Thyroid gland (tissue), 4 donors: ENCODE measurements around the gene ATP2A3. TPM values are rescaled to one million over a fixed set of nuclear protein-coding genes. Genes with fewer than 3 reads are reported as not detected.

ENCODE experiments used
- DNase-seq, 2 donors: peaks; one replicate each; pipeline ENCODE4 v3.0.0-alpha.2; 2019
- H3K27ac ChIP-seq, 3 donors: fragments of 200-600 bp; sonication (generic); 1 replicate in 2 of 3; 2 replicates in 1 of 3; pipeline ENCODE4 v1.5.1; 2016 to 2019; ENCODE audit warnings: mild to moderate bottlenecking in 1 of 3, moderate library complexity in 1 of 3
- H3K27me3 ChIP-seq: fragments of 200-600 bp; sonication (generic); one replicate; pipeline ENCODE4 v1.5.1; 2019
- H3K36me3 ChIP-seq, 2 donors: fragments of 200-600 bp; sonication (generic); one replicate each; pipeline ENCODE4 v1.5.1; 2016 to 2019
- H3K4me1 ChIP-seq, 2 donors: fragments of 200-600 bp; sonication (generic); one replicate each; pipeline ENCODE4 v1.5.1; 2017 to 2019
- H3K4me3 ChIP-seq, 3 donors: fragments of 200-600 bp; sonication (generic); replicated peaks in 1 of 3; 1 replicate in 2 of 3; 2 replicates in 1 of 3; pipeline ENCODE4 v1.5.1; 2016; ENCODE audit warnings: mild to moderate bottlenecking in 1 of 3
- H3K9me3 ChIP-seq: fragments of 200-600 bp; sonication (generic); one replicate; pipeline ENCODE4 v1.5.1; 2017
- CTCF ChIP-seq, 6 experiments: fragments of 200-600 bp in 3 of 6; fragments of 450-650 bp in 3 of 6; sonication (generic) in 3 of 6; IDR thresholded peaks; one replicate each; pipeline ENCODE4 v1.5.1; 2016 to 2019; ENCODE audit warnings: antibody characterized with exemption in 6 of 6, mild to moderate bottlenecking in 2 of 6, inconsistent platforms in 1 of 6, moderate library complexity in 1 of 6
- POLR2A ChIP-seq, 2 donors: fragments of 450-650 bp; IDR thresholded peaks; one replicate each; pipeline ENCODE4 v1.6.1; 2017; ENCODE audit warnings: antibody characterized with exemption in 2 of 2, mild to moderate bottlenecking in 2 of 2, moderate library complexity in 1 of 2
- WGBS, 2 donors: methylation state at CpG; one replicate each; pipeline ENCODE4 v1.1.5; 2017; 5-methylcytosine and 5-hydroxymethylcytosine counted together
- intact Hi-C: fragments of 100-400 bp; cut with DNase I; formaldehyde crosslinking; loops from one replicate; pipeline ENCODE4 v1.15.1; 2023
- total RNA-seq, 4 donors: library from RNA; depleted of rRNA; stranded (reverse); fragments of >200 nt; gene quantifications; one replicate each; pipeline ENCODE4 v1.2.3, GENCODE V29; 2016

Gene ATP2A3
- total RNA-seq, 4 donors from 2014 or later: 6.9 to 18.6 (median 9.1) TPM

- Histone ChIP-seq H3K4me3 (no peak overlapping the region), H3K27ac (no peak overlapping the region), H3K36me3 (peaks cover 0 to 7% of the 10 kb centered on the region in 2 donors), H3K9me3 (no peaks in the 10 kb centered on the region), H3K4me1 (peaks cover 3 to 22% of the 10 kb centered on the region in 2 donors), H3K27me3 (no peaks in the 10 kb centered on the region)
- 44 to 58% methylated on average over 2 to 3 of the region's 4 CpGs for WGBS, 2 donors
- no peak for TF ChIP-seq CTCF (IDR thresholded peaks at IDR 0.05)
- no peak for TF ChIP-seq POLR2A (IDR thresholded peaks at IDR 0.05)
- intact Hi-C loops: no loop called here
- peak; percentile 51 to 70 for DNase-seq
Observed at GRCh38 chr17:3882276-3882675, 82.0 kb downstream of the ATP2A3 start.

GRCh38 chr17:3880983-3881382 is 83.3 kb downstream of the ATP2A3 start:
- Histone ChIP-seq H3K27ac (no peak overlapping the region), H3K27me3 (no peaks in the 10 kb centered on the region), H3K4me1 (peaks cover 0 to 12% of the 10 kb centered on the region in 2 donors), H3K36me3 (peaks cover 0 to 11% of the 10 kb centered on the region in 2 donors), H3K9me3 (no peaks in the 10 kb centered on the region), H3K4me3 (no peak overlapping the region)
- intact Hi-C loops: no loop called here
- no peak for TF ChIP-seq POLR2A (IDR thresholded peaks at IDR 0.05)
- DNase-seq: no peak
- WGBS, 2 donors: 96 to 99% methylated on average over 6 to 7 of the region's 7 CpGs

GRCh38 chr17:3879591-3880417 is 84.4 kb downstream of the ATP2A3 start:
- WGBS, 2 donors: 82 to 88% methylated on average over 16 to 22 of the region's 25 CpGs
- intact Hi-C loops: no loop called here
- Histone ChIP-seq H3K27me3 (no peaks in the 10 kb centered on the region), H3K27ac (no peak overlapping the region), H3K36me3 (peaks cover 0 to 13% of the 10 kb centered on the region in 2 donors), H3K4me3 (no peak overlapping the region), H3K9me3 (no peaks in the 10 kb centered on the region), H3K4me1 (peaks cover 0 to 9% of the 10 kb centered on the region in 2 donors)
- TF ChIP-seq POLR2A (IDR thresholded peaks at IDR 0.05) (no peak), CTCF (IDR thresholded peaks at IDR 0.05) (no peak)
- no peak for DNase-seq

GRCh38 chr17:3879186-3879585 is 85.1 kb downstream of the ATP2A3 start:
- Histone ChIP-seq H3K9me3 (no peaks in the 10 kb centered on the region), H3K4me3 (no peak overlapping the region), H3K36me3 (peaks cover 0 to 7% of the 10 kb centered on the region in 2 donors), H3K4me1 (peaks cover 0 to 9% of the 10 kb centered on the region in 2 donors), H3K27me3 (no peaks in the 10 kb centered on the region), H3K27ac (no peak overlapping the region)
- TF ChIP-seq POLR2A (IDR thresholded peaks at IDR 0.05) (no peak), CTCF (IDR thresholded peaks at IDR 0.05) (no peak)
- WGBS, 2 donors: 85 to 94% methylated on average over 5 of the region's 5 CpGs
- intact Hi-C loops: no loop called here
- DNase-seq: no peak

- Histone ChIP-seq H3K27me3 (no peaks in the 10 kb centered on the region), H3K4me3 (no peak overlapping the region), H3K36me3 (peaks cover 5 to 15% of the 10 kb centered on the region in 2 donors), H3K27ac (no peak overlapping the region), H3K4me1 (peaks cover 0 to 4% of the 10 kb centered on the region in 2 donors), H3K9me3 (no peaks in the 10 kb centered on the region)
- DNase-seq: no peak
- intact Hi-C loops: no loop called here
- TF ChIP-seq CTCF (IDR thresholded peaks at IDR 0.05) (no peak), POLR2A (IDR thresholded peaks at IDR 0.05) (no peak)
- 79 to 81% methylated on average over 8 of the region's 8 CpGs for WGBS, 2 donors
Observed at GRCh38 chr17:3877220-3877619, 87.0 kb downstream of the ATP2A3 start.
